Measurements from ENCODE around the gene MAD2L2.

Gene MAD2L2

GRCh38 chr1:11681071-11681771 lies at the start of gene MAD2L2:
TSS of gene MAD2L2 (minus strand) at chr1:11681148. CDS start at chr1:11680601, 547 bp downstream.
- peak; percentile 98 for DNase-seq (ENCODE audit: low spot score)

GRCh38 chr1:11730429-11730891 lies 49.5 kb upstream of the MAD2L2 start:
- no peak for DNase-seq (ENCODE audit: low spot score)

- DNase-seq (ENCODE audit: low spot score): no peak
Observed at GRCh38 chr1:11729498-11730428, 48.8 kb upstream of the MAD2L2 start.

- DNase-seq (ENCODE audit: low spot score): no peak
Observed at GRCh38 chr1:11729155-11729497, 48.2 kb upstream of the MAD2L2 start.

GRCh38 chr1:11728126-11728806 lies 47.3 kb upstream of the MAD2L2 start:
- no peak for DNase-seq (ENCODE audit: low spot score)

GRCh38 chr1:11727119-11727518 lies 46.2 kb upstream of the MAD2L2 start:
- no peak for DNase-seq (ENCODE audit: low spot score)

GRCh38 chr1:11725616-11726015 lies 44.7 kb upstream of the MAD2L2 start:
- no peak for DNase-seq (ENCODE audit: low spot score)

- no peak for DNase-seq (ENCODE audit: low spot score)
Observed at GRCh38 chr1:11722538-11722937, 41.6 kb upstream of the MAD2L2 start.

GRCh38 chr1:11721311-11721710 lies 40.4 kb upstream of the MAD2L2 start:
- DNase-seq (ENCODE audit: low spot score): no peak

GRCh38 chr1:11720525-11720924 lies 39.6 kb upstream of the MAD2L2 start:
- DNase-seq (ENCODE audit: low spot score): no peak

- no peak for DNase-seq (ENCODE audit: low spot score)
Observed at GRCh38 chr1:11720033-11720376, 39.1 kb upstream of the MAD2L2 start.

GRCh38 chr1:11719313-11720032 lies 38.5 kb upstream of the MAD2L2 start:
- peak; percentile 75 for DNase-seq (ENCODE audit: low spot score)

- no peak for DNase-seq (ENCODE audit: low spot score)
Observed at GRCh38 chr1:11714831-11715575, 34.1 kb upstream of the MAD2L2 start.

- no peak for DNase-seq (ENCODE audit: low spot score)
Observed at GRCh38 chr1:11713095-11713494, 32.1 kb upstream of the MAD2L2 start.

- no peak for DNase-seq (ENCODE audit: low spot score)
Observed at GRCh38 chr1:11712285-11712684, 31.3 kb upstream of the MAD2L2 start.

- DNase-seq (ENCODE audit: low spot score): no peak
Observed at GRCh38 chr1:11711490-11711889, 30.5 kb upstream of the MAD2L2 start.

GRCh38 chr1:11708554-11709350 lies 27.8 kb upstream of the MAD2L2 start:
- DNase-seq (ENCODE audit: low spot score): no peak

GRCh38 chr1:11707621-11708276 lies 26.8 kb upstream of the MAD2L2 start:
- no peak for DNase-seq (ENCODE audit: low spot score)

- DNase-seq (ENCODE audit: low spot score): no peak
Observed at GRCh38 chr1:11706292-11706691, 25.3 kb upstream of the MAD2L2 start.

GRCh38 chr1:11705596-11705995 lies 24.6 kb upstream of the MAD2L2 start:
- no peak for DNase-seq (ENCODE audit: low spot score)
